Activated CD4-positive, alpha-beta T cell treated with anti-CD3 and anti-CD28 coated beads, Interleukin-2, amount 50 U/mL, for 24 hours (primary cell): ENCODE measurements around the gene MYPN.

Experiments
- DNase-seq, 2 donors: peaks; one replicate each; pipeline ENCODE4 v3.0.0-alpha.2; 2020; ENCODE audit warnings: low read depth in 1 of 2, low spot score in 1 of 2

The MYPN gene

DNA sequence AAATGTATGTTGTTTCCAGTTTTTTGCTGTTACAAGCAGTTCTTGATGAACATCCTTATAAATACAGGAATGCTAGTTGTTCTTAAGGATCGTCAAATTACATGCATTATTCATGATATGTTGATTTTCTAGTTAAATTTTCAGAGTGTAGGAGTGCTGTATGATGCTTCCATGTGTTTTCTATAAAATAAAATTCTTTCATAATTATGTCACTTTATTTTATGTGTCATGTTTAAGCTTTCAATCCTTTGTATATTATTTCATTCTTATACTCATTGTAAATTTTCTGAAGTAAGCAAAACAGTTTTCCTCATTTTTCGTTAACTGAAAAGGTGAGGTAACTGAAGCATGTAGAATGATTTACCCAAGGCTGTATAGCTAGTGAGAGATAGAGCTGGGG is 16.8 kb upstream of the MYPN start:
- no peak for DNase-seq

DNA sequence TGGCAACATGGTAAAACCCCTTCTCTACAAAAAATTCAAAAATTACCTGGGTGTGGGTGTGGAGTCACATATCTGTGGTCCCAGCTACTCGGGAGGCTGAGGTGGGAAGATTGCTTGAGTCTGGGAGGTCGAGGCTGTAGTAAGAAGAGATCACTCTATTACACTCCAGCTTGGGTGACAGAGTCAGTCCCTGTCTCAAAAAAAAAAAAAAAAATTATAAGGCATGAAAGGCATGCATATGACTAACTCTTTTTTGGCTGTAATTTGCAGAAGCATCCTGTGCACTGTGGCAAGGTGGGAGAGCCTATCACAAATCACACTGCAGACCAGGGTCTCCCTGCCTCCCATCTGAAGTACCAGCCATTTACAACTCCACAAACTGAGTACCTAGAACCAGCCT is 14.1 kb upstream of the MYPN start:
- no peak for DNase-seq

DNA sequence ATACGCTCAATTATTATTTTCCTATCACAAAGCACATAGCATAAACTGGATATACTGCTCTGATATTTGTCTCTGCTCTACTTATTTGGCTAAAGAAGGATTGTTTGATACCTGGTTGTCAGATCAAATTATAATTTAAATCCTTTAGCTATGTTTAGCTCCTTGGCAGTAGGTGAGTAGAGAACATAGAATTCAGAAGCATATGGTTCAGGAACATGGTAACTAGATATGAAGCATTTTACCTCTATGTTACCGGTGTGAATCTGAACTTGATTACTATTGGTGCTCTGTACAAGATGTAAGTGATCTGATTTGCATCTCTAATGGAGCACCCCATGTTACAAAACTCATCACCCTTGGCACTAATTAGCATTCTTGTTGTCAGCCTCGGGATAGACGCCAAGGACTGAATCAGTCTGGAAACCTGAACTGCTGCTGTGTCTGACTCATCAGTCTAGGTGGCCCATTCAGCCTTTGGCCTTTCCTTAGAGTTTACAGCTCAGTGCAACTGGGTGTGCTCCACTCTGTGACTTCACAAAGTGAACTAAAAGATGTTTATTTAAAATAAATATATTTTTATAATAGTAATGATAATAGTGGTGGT is 12.3 kb upstream of the MYPN start:
- DNase-seq: no peak

DNA sequence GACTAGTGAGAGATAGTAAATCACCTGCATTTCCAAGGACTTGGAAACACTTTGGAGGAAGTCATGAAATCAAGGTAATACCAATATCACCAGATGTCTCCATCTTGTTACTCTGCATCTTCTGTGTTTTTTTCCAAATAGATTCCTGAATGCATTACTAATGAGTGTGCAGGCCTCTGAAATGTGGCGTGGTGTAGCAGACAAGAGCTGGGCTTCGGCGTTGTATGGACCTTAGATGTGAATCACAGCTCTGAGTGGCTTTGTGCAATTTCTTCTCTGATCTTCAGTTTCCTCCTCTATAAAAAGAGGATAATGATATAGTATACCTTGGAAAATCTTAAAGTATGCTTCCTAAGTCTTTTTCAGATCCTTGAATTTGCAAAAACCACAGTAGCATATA is 9.6 kb upstream of the MYPN start:
- DNase-seq: no peak

DNA sequence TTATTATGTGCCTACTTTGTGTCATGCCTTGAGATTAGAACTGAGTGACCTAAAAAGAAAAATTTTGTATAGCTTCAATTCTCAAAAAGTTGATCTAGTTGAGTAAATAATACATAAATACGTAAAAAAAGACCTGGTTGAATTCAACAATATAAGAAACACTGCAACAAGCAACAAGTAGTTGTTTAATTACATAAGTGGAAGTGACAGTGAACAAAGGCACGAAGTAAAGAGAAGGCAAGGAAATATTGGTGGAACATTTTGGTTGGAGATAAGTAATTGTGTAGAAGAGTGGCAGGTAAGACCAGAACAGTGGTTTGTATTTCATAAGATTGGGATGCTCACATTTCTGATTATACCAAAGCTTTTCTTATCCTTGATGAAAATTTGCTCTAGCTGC is 8.2 kb upstream of the MYPN start:
- DNase-seq: no peak

DNA sequence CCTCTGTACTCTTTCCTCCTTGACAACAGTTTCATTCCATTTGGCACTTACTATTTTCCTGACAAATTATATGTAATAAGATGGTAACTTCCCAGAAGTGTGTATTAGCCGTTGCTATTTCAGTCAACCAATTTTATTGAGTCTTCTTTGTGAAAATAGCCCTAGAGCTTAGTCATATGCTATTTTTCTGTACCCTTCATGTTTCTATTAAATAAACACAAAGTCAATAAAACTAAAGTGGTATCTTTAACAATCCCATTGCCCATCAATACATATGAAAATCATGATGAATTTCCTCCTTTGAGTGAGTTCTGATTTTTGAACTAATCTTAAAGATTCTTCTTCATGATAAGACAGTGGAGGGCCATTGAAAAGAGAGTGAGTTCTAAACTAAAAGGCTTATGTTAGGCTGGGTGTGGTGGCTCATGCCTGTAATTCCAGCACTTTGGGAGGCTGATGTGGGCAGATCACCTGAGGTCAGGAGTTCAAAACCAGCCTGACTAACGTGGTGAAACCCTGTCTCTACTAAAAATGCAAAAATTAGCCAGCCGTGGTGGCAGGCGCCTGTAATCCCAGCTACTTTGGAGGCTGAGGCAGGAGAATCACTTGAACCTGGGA is 5.9 kb upstream of the MYPN start:
- no peak for DNase-seq

DNA sequence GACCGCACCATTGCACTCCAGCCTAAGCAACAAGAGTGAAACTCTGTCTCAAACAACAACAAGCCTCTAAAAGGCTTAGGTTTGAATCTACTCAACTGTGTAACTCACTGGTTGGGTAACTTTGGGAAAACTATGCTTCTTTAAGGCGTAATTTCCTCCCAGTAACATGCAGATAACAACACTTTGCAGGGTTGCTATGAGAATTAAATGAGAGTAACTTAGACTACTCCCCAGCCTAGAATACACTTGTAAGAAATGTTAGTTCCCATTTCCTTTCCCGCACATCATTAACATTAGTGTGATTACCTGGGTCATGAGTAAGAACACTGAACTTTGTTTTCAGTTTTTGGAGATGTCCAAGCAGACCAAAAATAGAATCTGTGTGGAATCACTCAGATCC is 5.4 kb upstream of the MYPN start:
- DNase-seq: no peak

DNA sequence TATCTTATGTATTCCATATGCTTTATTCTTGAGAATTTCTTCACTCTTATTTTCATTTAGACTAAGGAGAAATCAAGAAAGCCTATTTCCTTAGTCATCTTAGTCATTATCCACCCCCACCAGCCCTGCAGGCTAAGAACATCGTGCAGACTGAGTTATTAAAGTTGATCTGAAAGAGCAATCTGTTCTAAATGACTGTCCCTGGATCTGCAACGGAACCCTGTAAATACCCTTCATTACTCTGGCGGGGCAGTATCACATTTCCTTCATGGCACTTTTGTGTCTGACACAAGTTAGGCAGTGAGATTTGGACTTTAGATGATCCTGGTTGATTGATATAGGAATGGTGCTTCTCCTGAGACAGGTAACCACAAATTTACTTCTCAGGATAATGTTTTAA is 3.5 kb upstream of the MYPN start:
- no peak for DNase-seq

DNA sequence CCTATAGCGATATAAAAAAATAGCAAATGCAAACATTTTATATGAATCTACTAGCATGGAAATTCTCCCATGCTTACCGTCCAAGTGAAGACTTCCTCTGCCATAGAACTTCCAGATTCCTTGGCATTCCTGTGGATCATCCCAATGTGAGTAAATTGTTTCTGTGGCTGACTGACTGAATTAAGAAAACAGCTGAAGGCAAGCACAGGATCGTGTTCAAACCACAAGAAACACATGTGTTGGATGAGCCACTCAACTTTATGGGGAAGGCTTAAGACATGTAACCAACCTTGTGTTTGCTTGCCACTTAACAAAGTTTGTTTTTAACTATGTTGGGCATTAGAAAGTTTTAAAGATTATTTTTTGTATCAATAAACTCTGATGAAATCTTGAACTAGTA is 2.6 kb upstream of the MYPN start:
- DNase-seq: no peak

DNA sequence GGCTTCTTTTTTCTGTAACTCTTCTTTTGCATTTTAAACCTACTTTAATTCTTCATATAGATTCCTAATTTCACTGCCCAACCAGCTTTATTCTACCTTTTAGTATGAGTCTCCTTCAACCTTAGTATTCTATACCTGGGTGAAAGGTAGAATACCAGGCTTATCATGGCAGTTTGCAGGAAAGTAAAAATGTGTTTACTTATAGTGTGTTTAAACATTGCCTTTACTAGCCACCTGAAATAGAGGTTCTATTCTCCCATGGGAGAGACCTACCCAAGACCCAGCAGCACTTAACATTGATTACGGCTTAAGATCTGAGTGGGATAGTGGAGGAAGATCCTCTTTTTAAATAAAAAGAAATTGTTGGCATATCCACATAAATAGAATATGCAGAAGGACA is 1.6 kb upstream of the MYPN start:
- no peak for DNase-seq

DNA sequence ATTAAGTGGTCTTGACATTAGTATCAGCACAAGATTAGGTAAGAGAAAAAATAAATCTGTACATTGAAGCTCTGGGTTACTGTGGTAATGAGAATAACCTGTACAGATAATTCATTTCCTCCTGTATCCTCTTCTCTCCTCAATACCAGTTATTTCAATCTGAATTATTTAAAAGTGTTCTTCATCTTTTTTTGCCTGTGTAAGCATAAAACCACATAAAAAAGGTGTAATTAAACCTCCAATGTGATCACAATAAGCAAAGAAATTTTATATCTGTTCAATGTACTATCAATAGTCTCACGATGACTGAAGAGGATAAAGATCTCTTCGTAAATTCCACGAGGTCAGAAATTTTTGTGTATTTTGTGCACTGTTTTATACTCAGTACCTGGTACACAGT is 1.2 kb upstream of the MYPN start:
- DNase-seq: no peak

DNA sequence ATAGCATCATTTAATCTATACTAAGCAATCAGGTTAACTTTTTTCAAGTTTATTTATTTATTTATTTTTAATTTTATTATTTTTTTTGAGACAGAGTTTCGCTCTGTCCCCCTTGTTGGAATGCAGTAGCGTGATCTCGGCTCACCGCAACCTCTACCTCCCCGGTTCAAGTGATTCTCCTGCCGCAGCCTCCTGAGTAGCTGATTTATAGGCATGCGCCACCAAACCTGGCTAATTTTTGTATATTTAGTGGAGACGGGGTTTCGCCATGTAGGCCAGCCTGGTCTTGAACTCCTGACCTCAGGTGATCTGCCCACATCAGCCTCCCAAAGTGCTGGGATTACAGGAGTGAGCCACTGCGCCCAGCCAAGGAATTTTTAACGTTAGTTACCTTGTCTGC is 635 bp upstream of the MYPN start:
- no peak for DNase-seq

DNA sequence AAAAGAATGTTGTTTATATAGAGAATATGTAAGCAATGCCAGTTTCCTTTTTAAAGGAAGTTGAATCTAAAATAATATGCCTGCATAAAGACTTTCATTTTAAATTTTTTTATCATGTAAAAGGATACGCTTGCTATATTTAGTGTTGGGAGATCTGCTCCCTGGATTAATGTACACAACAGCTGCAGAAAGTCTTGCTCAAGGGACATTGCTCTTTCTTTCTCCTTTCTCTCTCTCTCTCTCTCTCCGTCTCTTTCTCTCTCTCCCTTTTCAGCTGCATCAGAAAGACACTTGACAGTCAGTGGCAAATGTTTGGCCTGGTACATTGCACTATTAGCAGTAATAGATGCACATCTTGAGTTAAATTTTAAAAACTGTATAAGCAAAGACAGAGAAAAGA is 739 bp downstream of the MYPN start:
- no peak for DNase-seq

DNA sequence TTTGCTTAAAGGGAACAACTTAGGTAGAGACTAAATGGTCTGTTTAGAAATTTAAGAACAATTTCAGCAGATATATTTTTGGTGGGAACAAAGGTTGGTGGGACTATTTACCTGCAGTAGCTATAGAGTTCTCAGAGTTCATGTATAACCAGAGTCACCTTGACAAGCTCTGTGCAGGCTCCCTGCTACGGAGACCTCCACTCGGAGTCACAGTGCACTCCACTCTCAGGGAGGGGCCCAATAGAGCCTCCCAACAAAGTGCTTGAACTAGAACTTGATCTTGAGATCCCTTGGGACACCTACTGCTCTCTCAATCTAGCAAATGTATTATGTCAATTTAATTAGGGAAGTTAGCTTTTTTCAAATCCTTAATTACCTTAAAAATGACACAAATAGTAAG is 2.3 kb downstream of the MYPN start:
- no peak for DNase-seq

DNA sequence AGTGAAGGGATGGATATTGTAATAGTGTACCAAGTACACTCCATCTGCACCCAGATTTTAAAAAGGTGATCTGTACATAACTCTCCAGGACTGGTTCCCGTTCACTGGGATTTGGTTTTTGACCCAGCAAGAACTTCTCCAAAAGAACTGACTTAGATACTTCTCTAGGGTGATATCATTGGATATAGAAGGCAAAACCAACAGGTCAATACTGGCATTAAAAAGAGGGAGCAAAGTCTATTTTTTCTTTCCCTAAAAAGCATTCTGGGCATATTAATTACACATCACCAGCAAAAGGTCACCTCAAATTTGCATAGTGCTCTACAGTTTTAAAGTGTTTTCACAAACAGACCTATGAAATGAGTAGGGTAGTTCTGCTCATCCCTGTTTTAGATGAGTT is 3.5 kb downstream of the MYPN start:
- no peak for DNase-seq

DNA sequence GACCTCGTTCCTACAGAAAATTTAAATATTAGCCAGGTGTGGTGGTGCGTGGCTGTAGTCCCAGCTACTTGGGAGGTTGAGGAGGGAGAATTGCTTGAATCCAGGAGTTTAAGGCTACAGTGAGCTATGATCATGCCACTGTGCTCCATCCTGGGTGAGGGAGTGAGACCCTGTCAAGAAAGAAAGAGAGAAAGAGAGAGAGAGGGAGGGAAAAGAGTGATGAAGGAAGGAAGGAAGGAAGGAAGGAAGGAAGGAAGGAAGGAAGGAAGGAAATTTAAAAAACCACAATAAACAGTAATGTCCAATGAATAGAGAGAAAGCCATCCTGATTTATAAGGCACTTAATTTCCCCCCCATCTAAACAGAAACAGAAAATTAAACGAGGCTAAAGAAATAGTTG is 9.4 kb downstream of the MYPN start:
- no peak for DNase-seq

DNA sequence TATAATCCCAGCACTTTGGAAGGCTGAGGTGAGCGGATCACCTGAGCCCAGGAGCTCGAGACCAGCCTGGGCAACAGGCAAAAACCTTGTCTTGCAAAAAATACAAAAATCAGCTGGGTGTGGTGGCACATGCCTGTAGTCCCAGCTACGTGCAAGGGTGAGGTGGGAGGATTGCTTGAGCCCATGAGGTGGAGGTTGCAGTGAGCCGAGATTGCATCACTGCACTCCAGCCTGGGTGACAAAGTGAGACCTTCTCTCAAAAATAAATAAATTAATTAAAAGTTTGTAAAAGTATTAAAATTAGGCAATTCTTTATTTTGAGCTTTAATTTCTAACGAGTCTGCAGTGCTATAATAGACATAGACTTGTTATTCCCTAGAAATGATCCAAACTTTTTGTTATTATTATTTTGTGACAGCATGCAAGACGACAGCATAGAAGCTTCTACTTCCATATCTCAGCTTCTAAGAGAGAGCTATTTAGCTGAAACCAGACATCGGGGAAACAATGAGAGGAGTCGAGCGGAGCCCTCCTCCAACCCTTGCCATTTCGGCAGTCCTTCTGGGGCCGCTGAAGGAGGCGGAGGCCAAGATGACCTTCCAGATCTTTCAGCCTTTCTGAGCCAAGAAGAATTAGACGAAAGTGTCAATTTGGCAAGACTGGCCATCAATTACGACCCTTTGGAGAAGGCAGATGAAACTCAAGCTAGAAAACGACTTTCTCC is 11.9 kb downstream of the MYPN start:
- DNase-seq: no peak

DNA sequence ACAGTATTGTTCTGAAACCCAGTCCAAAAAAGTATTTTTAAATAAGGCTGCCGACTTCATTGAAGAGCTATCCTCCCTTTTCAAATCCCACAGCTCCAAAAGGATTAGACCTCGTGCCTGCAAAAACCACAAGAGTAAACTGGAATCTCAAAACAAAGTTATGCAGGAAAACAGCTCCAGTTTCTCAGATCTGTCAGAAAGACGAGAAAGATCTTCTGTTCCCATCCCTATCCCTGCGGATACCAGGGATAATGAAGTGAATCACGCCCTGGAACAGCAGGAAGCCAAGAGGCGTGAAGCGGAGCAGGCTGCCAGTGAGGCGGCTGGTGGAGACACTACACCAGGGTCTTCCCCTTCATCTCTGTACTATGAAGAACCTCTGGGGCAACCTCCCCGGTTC is 12.6 kb downstream of the MYPN start:
- DNase-seq: no peak

DNA sequence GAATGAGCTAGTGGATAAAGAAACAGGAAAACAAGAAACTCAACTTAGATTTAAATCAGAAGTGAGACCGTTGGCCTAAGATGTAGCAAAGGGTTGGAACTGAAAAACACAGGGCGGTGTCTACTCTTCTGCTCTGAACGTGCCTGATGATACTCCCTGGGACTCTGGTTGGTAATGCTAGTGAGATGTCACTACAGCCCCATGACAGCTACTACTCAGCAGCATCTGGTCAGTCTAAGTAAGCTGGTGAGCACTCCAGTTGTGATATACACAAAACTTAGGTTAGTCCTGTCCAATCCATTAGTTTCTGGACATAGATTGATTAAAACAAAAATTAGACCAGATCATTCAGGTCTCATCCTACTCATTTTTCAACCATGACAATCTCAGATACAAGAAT is 15.4 kb downstream of the MYPN start:
- no peak for DNase-seq

DNA sequence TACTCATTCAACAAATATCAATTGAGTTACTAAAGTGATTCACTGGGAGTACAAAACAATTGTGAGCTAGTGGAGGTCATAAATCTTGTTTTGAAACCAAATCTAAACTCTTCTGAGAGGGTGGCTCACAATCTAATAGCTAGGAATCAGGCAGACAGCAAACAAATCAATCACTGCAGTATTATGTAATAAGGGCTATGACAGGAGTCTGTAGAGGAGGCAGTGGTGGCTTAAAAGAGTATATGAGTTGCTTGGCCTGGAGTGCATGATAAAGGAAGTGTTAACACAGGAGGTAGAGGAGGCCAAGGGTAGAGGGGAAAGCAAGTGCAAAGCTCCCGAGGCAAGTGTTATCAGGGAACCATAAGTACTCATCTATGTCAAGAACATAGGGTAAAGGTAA is 16.5 kb downstream of the MYPN start:
- DNase-seq: no peak

DNA sequence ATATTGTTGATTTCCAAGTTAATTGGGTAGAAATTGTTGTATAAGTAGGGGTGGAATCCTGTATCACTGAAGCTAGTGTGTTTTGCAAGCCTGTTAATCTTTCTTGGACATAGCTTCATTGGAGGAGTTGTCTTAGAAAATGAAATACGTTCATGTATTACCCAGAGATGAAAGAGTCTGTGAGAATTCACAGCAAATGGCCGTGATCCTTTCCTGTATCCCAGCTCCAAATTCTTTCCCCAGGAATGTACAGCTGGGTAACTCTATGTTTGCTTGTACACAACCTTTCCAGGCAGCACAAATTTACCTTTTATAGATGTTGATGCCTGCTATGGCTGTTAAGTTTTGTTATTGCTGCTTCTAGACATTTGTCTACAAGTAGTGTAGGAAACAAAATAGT is 18.7 kb downstream of the MYPN start:
- DNase-seq: no peak

DNA sequence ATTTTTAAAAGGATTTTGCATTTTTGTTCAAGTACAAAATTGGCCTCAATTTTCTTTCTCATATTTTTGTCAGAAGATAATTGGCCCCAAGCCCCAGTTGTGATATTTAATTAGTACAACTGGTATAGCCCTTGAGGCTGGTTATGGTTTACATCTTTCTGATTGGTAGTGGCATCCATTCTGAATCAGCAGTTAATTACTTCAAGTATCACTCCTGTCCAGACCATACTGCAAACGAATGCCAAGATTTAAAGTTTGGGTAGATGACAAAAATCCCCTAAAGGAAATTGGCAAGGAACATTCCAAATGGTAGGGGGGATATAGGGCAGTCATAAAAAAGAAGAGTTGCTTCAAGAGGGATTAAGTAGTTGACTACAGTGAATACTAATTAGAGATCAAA is 23.1 kb downstream of the MYPN start:
- DNase-seq: no peak

DNA sequence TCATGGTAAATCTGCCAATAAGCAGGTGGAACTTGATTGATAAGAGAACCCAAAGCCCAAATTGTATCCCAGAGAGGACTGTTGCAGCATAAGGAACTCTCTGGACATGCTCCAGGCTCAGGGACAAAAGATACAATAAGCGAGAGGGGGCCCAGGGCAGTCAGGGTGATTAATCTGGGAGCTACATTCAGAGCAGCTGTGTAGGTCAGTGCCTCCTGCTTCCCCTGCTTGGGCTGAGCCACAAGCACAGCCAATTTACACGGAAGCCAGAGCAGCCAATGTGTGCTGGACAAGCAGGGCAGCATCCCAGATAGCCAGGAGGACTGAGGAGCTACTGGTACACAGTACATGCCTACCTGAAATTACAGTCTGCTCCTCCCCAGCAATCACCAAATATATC is 24.2 kb downstream of the MYPN start:
- DNase-seq: no peak
